A549 (cell line): ENCODE measurements around the gene NUDT14. TPM values are rescaled to one million over a fixed set of nuclear protein-coding genes. Genes with fewer than 3 reads are reported as not detected.

Experiments used
- ATAC-seq, 2 experiments: fragments of 200-7000 bp in 1 of 2; fragments of >200 bp in 1 of 2; cut with Nextera tagmentation in 1 of 2; cut with Tn5 transposase in 1 of 2; 3 replicates each; pipeline versions ENCODE4 v1.8.0 to v1.9.1; 2018 to 2020; ENCODE audit warnings: mild to moderate bottlenecking in 1 of 2, moderate library complexity in 1 of 2
- CTCF ChIA-PET: fragments of 300-600 bp; sonication (Branson Sonifier 250); formaldehyde crosslinking; extraction: SDS; loops from one replicate; lab custom pipeline; 2021; ENCODE audit warnings: antibody characterized with exemption, inconsistent platforms; lab: Yijun Ruan, JAX
- POLR2A ChIA-PET: fragments of 350-600 bp; formaldehyde crosslinking; extraction: SDS; loops from one replicate; lab custom pipeline; 2021; ENCODE audit warnings: antibody characterized with exemption, inconsistent platforms; lab: Yijun Ruan, JAX
- DNase-seq, 2 experiments: peaks; one replicate each; pipeline versions ENCODE4 v3.0.0 to v3.0.0-alpha.2; 2011 to 2016; ENCODE audit warnings: low read depth in 1 of 2, low spot score in 1 of 2
- FAIRE-seq: peaks from 2 replicates; lab custom pipeline; 2011; peaks lifted over from hg19 to GRCh38; lab: Jason Lieb, UNC
- H3K27ac ChIP-seq, 2 experiments: fragments of >200 bp; sonication (Bioruptor Twin); formaldehyde crosslinking; 3 replicates each; pipeline ENCODE4 v1.5.1; 2016 to 2017
- H3K4me1 ChIP-seq: fragments of >200 bp; sonication (Bioruptor Twin); formaldehyde crosslinking; 3 replicates; pipeline ENCODE4 v1.6.1; 2016
- H3K4me2 ChIP-seq: fragments of >200 bp; sonication (Bioruptor Twin); formaldehyde crosslinking; 3 replicates; pipeline ENCODE4 v1.6.1; 2016
- H3K4me3 ChIP-seq: fragments of >200 bp; sonication (Bioruptor Twin); formaldehyde crosslinking; 3 replicates; pipeline ENCODE4 v1.5.1; 2016
- H3K9me3 ChIP-seq: fragments of >200 bp; sonication (Bioruptor Twin); formaldehyde crosslinking; 3 replicates; pipeline ENCODE4 v1.6.1; 2016
- CBX8 ChIP-seq: fragments of 200-600 bp; sonication (generic); IDR thresholded peaks from 2 replicates; pipeline ENCODE4 v1.6.1; 2016
- HDAC2 ChIP-seq: fragments of 200-600 bp; sonication (generic); IDR thresholded peaks from 2 replicates; pipeline ENCODE4 v1.6.1; 2016
- JUNB ChIP-seq: fragments of >200 bp; sonication (Bioruptor Twin); formaldehyde crosslinking; IDR thresholded peaks from 2 replicates; pipeline ENCODE4 v1.6.1; 2016
- PBX3 ChIP-seq: IDR thresholded peaks from 2 replicates; pipeline ENCODE4 v1.6.1; 2012
- PHF8 ChIP-seq: fragments of 200-600 bp; sonication (generic); IDR thresholded peaks from 2 replicates; pipeline ENCODE4 v1.6.1; 2016; ENCODE audit warnings: low read depth, mild to moderate bottlenecking, antibody characterized with exemption, moderate library complexity, borderline replicate concordance
- POLR2A ChIP-seq: IDR thresholded peaks from 2 replicates; pipeline ENCODE4 v1.6.1; 2012; ENCODE audit warnings: mild to moderate bottlenecking, low read length
- TFCP2L1 ChIP-seq: fragments of 250-450 bp; sonication (Bioruptor Pico); IDR thresholded peaks from 2 replicates; pipeline ENCODE4 v1.5.0; 2021; ENCODE audit warnings: mild to moderate bottlenecking
- WGBS: methylation state at CpG from one replicate; pipeline ENCODE4 v1.1.6; 2017; ENCODE audit errors: missing lambda C conversion rate; 5-methylcytosine and 5-hydroxymethylcytosine counted together
- polyA plus RNA-seq, 4 experiments: library from polyadenylated mRNA; depleted of rRNA in 3 of 4; stranded (reverse); fragments of >200 nt; fragmentation: RNase III in 1 of 4; extraction: RNeasy Plus Mini Kit Qiagen cat#74134 plus additional on column Dnase treatment in 1 of 4; gene quantifications; 2 replicates in 3 of 4; 3 replicates in 1 of 4; pipeline ENCODE4 v1.2.3, GENCODE V29; 2011 to 2017
- small RNA-seq, 6 experiments: library from RNA; depleted of rRNA; stranded (forward); fragments of <200 nt; gene quantifications; one replicate each; pipeline ENCODE3, GENCODE V24; 2012

Gene NUDT14
- polyA plus RNA-seq, 2 of the 4 experiments (the other 2 are of a cell fraction): 12.6 to 30.7 TPM

- H3K4me2 ChIP-seq: no peak overlapping the region
- ChIA-PET CTCF (interaction anchor here (0.7 to 1.2 kb wide), 5 partner anchors 21 to 79 kb away, joined by 3 to 4 read pairs (median 3); no protein-coding TSS in a partner anchor), POLR2A (no interaction called here)
- peaks cover 18% of the 10 kb centered on the region for H3K9me3 ChIP-seq
- FAIRE-seq (no peak), ATAC-seq (no peak), DNase-seq (no peak)
- H3K4me1 ChIP-seq: 0 out of 3 replicates have a peak, but pooled peaks cover 3% of the 10 kb centered on the region
- H3K4me3 ChIP-seq: no peak overlapping the region
- 65% methylated on average over 17 of the region's 17 CpGs for WGBS
- no peak overlapping the region for H3K27ac ChIP-seq
- TF ChIP-seq POLR2A: no peak
- no peak for TF ChIP-seq PBX3
- no peak for TF ChIP-seq JUNB
- no peak for TF ChIP-seq PHF8
- TF ChIP-seq CBX8: no peak
- no peak for TF ChIP-seq HDAC2
- TF ChIP-seq, all 56 proteins: peak for 0
These were observed 56.9 kb downstream of the NUDT14 start for GRCh38 chr14:105123981-105124765.

- 74% methylated on average over 5 of the region's 5 CpGs for WGBS
- TF ChIP-seq TFCP2L1 (CRISPR knock-in tag): no peak
- ATAC-seq (no peak), FAIRE-seq (no peak), DNase-seq (no peak)
- H3K4me3 ChIP-seq: no peak overlapping the region
- H3K4me2 ChIP-seq: no peak overlapping the region
- H3K4me1 ChIP-seq: 0 out of 3 replicates have a peak, but pooled peaks cover 3% of the 10 kb centered on the region
- ChIA-PET CTCF (interaction anchor here (0.6 to 1.4 kb wide), 4 partner anchors 33 to 384 kb away, joined by 3 to 5 read pairs (median 4); no protein-coding TSS in a partner anchor), POLR2A (no interaction called here)
- H3K9me3 ChIP-seq: peaks cover 18% of the 10 kb centered on the region
- H3K27ac ChIP-seq: no peak overlapping the region
These were observed 57.9 kb downstream of the NUDT14 start for GRCh38 chr14:105123064-105123665.

Small RNAs within 50 kb of the gene (small RNA-seq; reads per million reads assigned to genes)
- gene MIR6765: 0 reads per million in 6 experiments

Other genes starting within 250 kb of the NUDT14 start
- gene AHNAK2, start 202.9 kb downstream of the NUDT14 start, polyA plus RNA-seq (2011; rRNA removed): 43.7 and 56.7 TPM in 2 replicates
- gene AHNAK2, start 202.9 kb downstream of the NUDT14 start, polyA plus RNA-seq (2017; fragmentation: RNase III; extraction: RNeasy Plus Mini Kit Qiagen cat#74134 plus additional on column Dnase treatment): 34.4 to 46.5 TPM (median 43.3 TPM) in 3 replicates
- gene CLBA1, start 195.5 kb downstream of the NUDT14 start, polyA plus RNA-seq (2011; rRNA removed): 11.3 and 11.5 TPM in 2 replicates
- 10.7 to 12.5 TPM (median 12.0 TPM) in 3 replicates for gene CLBA1, start 195.5 kb downstream of the NUDT14 start, polyA plus RNA-seq (2017; fragmentation: RNase III; extraction: RNeasy Plus Mini Kit Qiagen cat#74134 plus additional on column Dnase treatment)
- 19.5 and 24.2 TPM in 2 replicates for gene CDCA4, start 160.2 kb downstream of the NUDT14 start, polyA plus RNA-seq (2011; rRNA removed)
- gene CDCA4, start 160.2 kb downstream of the NUDT14 start, polyA plus RNA-seq (2017; fragmentation: RNase III; extraction: RNeasy Plus Mini Kit Qiagen cat#74134 plus additional on column Dnase treatment): 25.9 to 28.0 TPM (median 26.9 TPM) in 3 replicates
- gene GPR132, start 115.9 kb downstream of the NUDT14 start, polyA plus RNA-seq (2011; rRNA removed): 0.19 and 0.49 TPM in 2 replicates
- 0.16 to 0.22 TPM (median 0.18 TPM) in 3 replicates for gene GPR132, start 115.9 kb downstream of the NUDT14 start, polyA plus RNA-seq (2017; fragmentation: RNase III; extraction: RNeasy Plus Mini Kit Qiagen cat#74134 plus additional on column Dnase treatment)
- 4.8 and 5.9 TPM in 2 replicates for gene JAG2, start 12.5 kb downstream of the NUDT14 start, polyA plus RNA-seq (2011; rRNA removed)
- 20.4 to 26.8 TPM (median 22.5 TPM) in 3 replicates for gene JAG2, start 12.5 kb downstream of the NUDT14 start, polyA plus RNA-seq (2017; fragmentation: RNase III; extraction: RNeasy Plus Mini Kit Qiagen cat#74134 plus additional on column Dnase treatment)
- gene BTBD6, start 67.2 kb upstream of the NUDT14 start, polyA plus RNA-seq (2011; rRNA removed): 16.1 and 19.3 TPM in 2 replicates
- gene BTBD6, start 67.2 kb upstream of the NUDT14 start, polyA plus RNA-seq (2017; fragmentation: RNase III; extraction: RNeasy Plus Mini Kit Qiagen cat#74134 plus additional on column Dnase treatment): 31.3 to 33.9 TPM (median 33.6 TPM) in 3 replicates
- 7.0 and 8.5 TPM in 2 replicates for gene BRF1, start 119.7 kb upstream of the NUDT14 start, polyA plus RNA-seq (2011; rRNA removed)
- gene BRF1, start 119.7 kb upstream of the NUDT14 start, polyA plus RNA-seq (2017; fragmentation: RNase III; extraction: RNeasy Plus Mini Kit Qiagen cat#74134 plus additional on column Dnase treatment): 23.9 to 29.6 TPM (median 25.7 TPM) in 3 replicates
- gene PACS2, start 133.4 kb upstream of the NUDT14 start, polyA plus RNA-seq (2011; rRNA removed): 11.9 and 13.1 TPM in 2 replicates
- 21.7 to 25.8 TPM (median 24.5 TPM) in 3 replicates for gene PACS2, start 133.4 kb upstream of the NUDT14 start, polyA plus RNA-seq (2017; fragmentation: RNase III; extraction: RNeasy Plus Mini Kit Qiagen cat#74134 plus additional on column Dnase treatment)
- gene TEX22, start 217.2 kb upstream of the NUDT14 start, polyA plus RNA-seq (2011; rRNA removed): 0.06 and 0.19 TPM in 2 replicates
- 0.23 to 0.51 TPM (median 0.26 TPM) in 3 replicates for gene TEX22, start 217.2 kb upstream of the NUDT14 start, polyA plus RNA-seq (2017; fragmentation: RNase III; extraction: RNeasy Plus Mini Kit Qiagen cat#74134 plus additional on column Dnase treatment)
- gene MTA1, start 238.5 kb upstream of the NUDT14 start, polyA plus RNA-seq (2011; rRNA removed): 46.8 and 52.7 TPM in 2 replicates
- gene MTA1, start 238.5 kb upstream of the NUDT14 start, polyA plus RNA-seq (2017; fragmentation: RNase III; extraction: RNeasy Plus Mini Kit Qiagen cat#74134 plus additional on column Dnase treatment): 80.7 to 89.8 TPM (median 86.7 TPM) in 3 replicates